ENCODE results near the gene RIN3.
A peak's percentile ranks its signal among the peaks of the same experiment; 100 is the strongest.
"Not testable (repeated sequence)": the region's sequence is repeated elsewhere in the genome, so short reads cannot be mapped to it uniquely, and the experiment has no call there.

The RIN3 gene

DNA sequence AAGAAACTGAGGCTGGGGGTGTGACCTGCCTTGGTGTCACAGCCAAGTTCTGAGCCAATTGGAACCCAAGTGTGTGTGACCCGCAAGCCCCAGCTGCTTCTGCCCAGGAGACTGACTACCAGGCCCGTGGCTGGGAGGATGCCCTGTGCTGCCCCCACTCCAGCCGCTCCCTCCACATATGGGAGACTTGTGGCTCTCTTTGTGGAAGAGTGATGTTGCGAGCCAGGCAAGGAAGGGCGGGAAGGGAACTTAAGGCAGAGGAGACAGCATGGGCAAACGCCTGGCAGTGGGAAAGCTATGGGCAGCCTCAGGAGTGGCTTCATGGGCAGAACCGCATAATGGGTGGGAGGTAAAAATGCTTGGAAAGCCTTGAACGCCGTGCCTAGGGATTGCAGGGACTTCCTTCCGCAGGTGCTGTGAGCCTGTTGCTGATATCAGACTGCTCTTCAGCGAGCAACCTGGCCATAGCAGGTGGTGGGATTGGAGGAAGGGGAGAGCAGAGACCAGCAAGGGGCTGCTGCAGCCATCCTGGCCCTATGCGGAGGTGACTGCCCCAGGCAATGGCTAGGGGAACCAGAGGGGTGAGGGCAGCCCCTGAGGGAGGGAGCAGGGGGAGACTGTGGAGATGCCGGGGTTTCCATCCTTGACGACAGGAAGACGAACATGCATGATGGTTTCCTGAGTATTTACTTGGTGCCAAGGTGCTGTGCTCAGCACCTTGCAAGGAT lies 119.1 kb downstream of the RIN3 start:
- Mint-ChIP-seq H3K27me3 (no peaks in the 10 kb centered on the region), H3K4me1 (peaks cover 24% of the 10 kb centered on the region), H3K27ac (peak overlapping the region; percentile 39), H3K36me3 (peaks cover 12% of the 10 kb centered on the region), H3K4me3 (peak overlapping the region; percentile 68), H3K9me3 (peaks cover 9% of the 10 kb centered on the region)
- DNase-seq (ENCODE audit: low spot score in 2 of 2) (no peak), ATAC-seq (ENCODE audit: low read depth) (no peak)

- Mint-ChIP-seq H3K9me3 (peaks cover 5% of the 10 kb centered on the region), H3K4me3 (peak overlapping the region; percentile 68), H3K4me1 (peaks cover 29% of the 10 kb centered on the region), H3K27ac (peak overlapping the region; percentile 39), H3K27me3 (no peaks in the 10 kb centered on the region), H3K36me3 (peaks cover 12% of the 10 kb centered on the region)
- DNase-seq (ENCODE audit: low spot score in 2 of 2) (no peak), ATAC-seq (ENCODE audit: low read depth) (peak; percentile 78)
Observed at GRCh38 chr14:92633274-92633616, 119.7 kb downstream of the RIN3 start.

DNA sequence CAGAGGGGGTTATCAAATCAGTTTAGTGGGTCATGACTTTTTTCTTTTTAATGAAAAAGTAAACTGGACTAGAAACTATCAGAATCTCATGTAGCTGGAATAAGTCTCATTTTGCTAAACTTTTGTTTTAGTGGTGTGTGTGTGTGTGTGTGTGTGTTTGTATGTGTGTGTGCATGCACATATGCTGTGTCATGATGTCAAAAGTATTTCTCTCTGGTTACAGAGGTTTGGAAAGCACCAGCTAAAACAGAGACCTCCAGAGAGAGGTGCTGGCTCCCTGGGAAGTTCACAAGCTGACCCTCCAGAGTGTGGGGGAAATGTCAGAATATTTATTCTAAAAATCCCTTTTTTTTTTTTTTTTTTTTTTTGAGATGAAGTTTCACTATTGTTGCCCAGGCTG lies 120.1 kb downstream of the RIN3 start:
- Mint-ChIP-seq H3K36me3 (peaks cover 11% of the 10 kb centered on the region), H3K27ac (peak overlapping the region; percentile 39), H3K4me3 (peak overlapping the region; percentile 68), H3K4me1 (peaks cover 29% of the 10 kb centered on the region), H3K27me3 (no peaks in the 10 kb centered on the region), H3K9me3 (peaks cover 4% of the 10 kb centered on the region)
- peak; percentile 27 for ATAC-seq (ENCODE audit: low read depth)
- no peak for DNase-seq (ENCODE audit: low spot score in 2 of 2)

DNA sequence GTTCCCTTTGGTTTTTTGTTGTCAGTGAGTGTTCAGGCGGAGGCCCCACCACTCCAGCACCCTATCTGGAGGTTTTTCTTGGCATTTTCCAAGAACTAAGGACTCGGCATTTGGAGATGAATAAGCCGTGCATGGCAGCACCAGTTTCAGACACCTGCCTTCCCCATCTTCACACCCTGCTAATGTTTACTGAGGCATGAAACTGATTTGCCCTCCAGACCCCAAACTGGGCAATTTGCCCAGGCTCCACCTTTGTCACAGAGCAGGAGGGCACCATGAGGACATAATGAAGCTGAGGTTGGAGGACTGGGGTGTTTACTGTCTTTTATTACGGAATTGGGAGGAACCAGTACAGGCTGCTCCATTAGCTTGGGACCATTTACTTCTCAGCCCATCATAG lies 121.5 kb downstream of the RIN3 start:
- ATAC-seq (ENCODE audit: low read depth), result no peak
- no peak overlapping the region for H3K27ac Mint-ChIP-seq

GRCh38 chr14:92635896-92636295 lies 122.3 kb downstream of the RIN3 start:
- ATAC-seq (ENCODE audit: low read depth) (no peak), DNase-seq (ENCODE audit: low spot score in 2 of 2) (no peak)
- H3K4me1 Mint-ChIP-seq, result peaks cover 34% of the 10 kb centered on the region
- no peaks in the 10 kb centered on the region for H3K9me3 Mint-ChIP-seq
- H3K36me3 Mint-ChIP-seq, result peaks cover 10% of the 10 kb centered on the region
- no peaks in the 10 kb centered on the region for H3K27me3 Mint-ChIP-seq
- H3K27ac Mint-ChIP-seq, result no peak overlapping the region
- H3K4me3 Mint-ChIP-seq, result no peak overlapping the region

More for the DNA sequence above, 121.5 kb downstream of the RIN3 start:
- H3K9me3 Mint-ChIP-seq, result no peaks in the 10 kb centered on the region
- peak overlapping the region; percentile 43 for H3K4me3 Mint-ChIP-seq
- H3K36me3 Mint-ChIP-seq, result peaks cover 10% of the 10 kb centered on the region
- H3K4me1 Mint-ChIP-seq, result peaks cover 34% of the 10 kb centered on the region
- no peak for DNase-seq (ENCODE audit: low spot score in 2 of 2)
- H3K27me3 Mint-ChIP-seq, result no peaks in the 10 kb centered on the region

DNA sequence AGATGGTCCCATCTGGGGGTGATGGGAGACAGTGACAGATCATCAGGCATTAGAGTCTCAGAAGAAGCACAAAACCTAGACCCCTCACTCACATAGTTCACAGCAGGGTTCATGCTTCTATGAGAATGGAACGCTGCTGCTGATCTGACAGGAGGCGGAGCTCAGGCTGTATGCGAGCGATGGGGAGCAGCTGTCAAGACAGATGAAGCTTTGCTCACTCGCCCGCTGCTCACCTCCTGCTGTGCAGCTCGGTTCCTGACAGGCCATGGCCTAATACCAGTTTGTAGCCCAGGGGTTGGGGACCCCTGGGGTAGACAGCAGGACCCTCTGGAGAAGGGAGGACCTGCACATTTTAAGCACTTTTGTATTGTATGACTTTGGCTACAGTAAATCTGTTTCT lies 123.6 kb downstream of the RIN3 start:
- no peak for DNase-seq (ENCODE audit: low spot score in 2 of 2)
- H3K27me3 Mint-ChIP-seq, result no peaks in the 10 kb centered on the region
- no peak overlapping the region for H3K4me3 Mint-ChIP-seq
- no peaks in the 10 kb centered on the region for H3K9me3 Mint-ChIP-seq
- H3K27ac Mint-ChIP-seq, result no peak overlapping the region
- peaks cover 29% of the 10 kb centered on the region for H3K4me1 Mint-ChIP-seq
- no peak for ATAC-seq (ENCODE audit: low read depth)
- peaks cover 13% of the 10 kb centered on the region for H3K36me3 Mint-ChIP-seq

DNA sequence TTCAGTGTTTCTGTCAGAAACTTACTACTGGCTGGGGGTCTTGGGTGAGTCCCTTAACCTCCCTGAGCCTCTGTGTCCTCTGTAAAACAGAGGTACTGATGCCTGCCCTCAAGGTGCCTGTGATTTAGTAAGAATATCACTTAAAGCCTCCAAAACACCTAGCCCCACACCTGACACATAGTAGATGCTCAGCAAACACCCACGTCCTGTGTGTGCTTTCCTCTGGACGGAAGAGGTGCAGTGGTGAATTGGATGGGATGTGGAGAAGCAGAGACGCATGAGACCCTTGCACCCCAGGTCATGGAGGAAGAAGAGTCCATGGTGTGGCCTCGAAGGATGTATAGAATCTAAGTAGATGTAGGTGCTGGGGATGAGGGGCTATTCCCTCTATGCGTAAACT lies 124.3 kb downstream of the RIN3 start:
- Mint-ChIP-seq H3K4me1 (peaks cover 25% of the 10 kb centered on the region), H3K9me3 (no peaks in the 10 kb centered on the region)
- DNase-seq (ENCODE audit: low spot score in 2 of 2), result no peak

DNA sequence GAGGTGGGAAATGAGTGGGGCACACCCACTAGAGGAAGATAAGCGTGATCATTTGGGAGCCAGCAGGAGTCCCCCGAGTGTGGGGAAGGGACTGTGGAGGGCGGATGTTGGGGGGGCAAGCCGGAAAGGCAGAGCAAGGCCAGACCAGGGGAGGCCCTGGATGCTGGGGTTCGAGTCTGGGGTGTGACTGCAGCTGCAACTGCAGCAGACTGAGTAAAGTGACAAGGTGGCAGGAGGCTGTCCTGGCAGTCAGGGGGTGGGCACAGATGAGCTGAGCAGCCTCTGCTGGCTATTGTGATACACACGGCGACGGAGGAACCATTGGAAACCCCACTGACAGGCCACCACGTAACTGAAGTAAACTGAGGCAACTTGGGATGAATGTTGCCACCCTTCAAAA lies 124.7 kb downstream of the RIN3 start:
- Mint-ChIP-seq H3K4me1 (peaks cover 21% of the 10 kb centered on the region), H3K27me3 (no peaks in the 10 kb centered on the region), H3K4me3 (no peak overlapping the region), H3K27ac (peak overlapping the region; percentile 75), H3K9me3 (no peaks in the 10 kb centered on the region), H3K36me3 (peaks cover 16% of the 10 kb centered on the region)
- ATAC-seq (ENCODE audit: low read depth), result no peak
- no peak for DNase-seq (ENCODE audit: low spot score in 2 of 2)

More for the DNA sequence above, 124.3 kb downstream of the RIN3 start:
- no peak for ATAC-seq (ENCODE audit: low read depth)
- no peak overlapping the region for H3K4me3 Mint-ChIP-seq
- H3K27me3 Mint-ChIP-seq, result no peaks in the 10 kb centered on the region
- H3K36me3 Mint-ChIP-seq, result peaks cover 16% of the 10 kb centered on the region
- H3K27ac Mint-ChIP-seq, result peak overlapping the region; percentile 75

DNA sequence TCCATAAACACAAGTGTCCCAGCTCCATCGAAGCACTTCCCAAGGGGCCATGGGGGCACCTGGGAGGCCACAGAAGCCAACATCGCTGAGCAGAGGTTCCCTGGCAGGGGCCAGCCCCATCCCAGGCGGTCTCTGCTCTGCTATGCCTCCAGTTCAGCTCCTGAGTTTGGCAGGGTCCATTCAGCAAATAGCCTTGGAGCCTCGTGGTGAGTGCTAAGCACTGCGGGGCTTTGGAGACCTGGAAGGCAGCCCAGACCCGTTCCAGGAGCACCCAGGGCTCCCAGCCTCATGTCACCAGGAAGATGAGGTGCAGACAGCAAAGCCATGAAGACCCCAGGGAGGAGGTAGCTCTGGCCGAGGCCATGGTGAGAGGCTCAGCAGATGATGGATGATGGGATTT lies 125.3 kb downstream of the RIN3 start:
- Mint-ChIP-seq H3K27ac (peak overlapping the region; percentile 75), H3K36me3 (peaks cover 16% of the 10 kb centered on the region), H3K4me3 (no peak overlapping the region), H3K4me1 (peaks cover 16% of the 10 kb centered on the region), H3K27me3 (no peaks in the 10 kb centered on the region), H3K9me3 (no peaks in the 10 kb centered on the region)
- no peak for ATAC-seq (ENCODE audit: low read depth)
- no peak for DNase-seq (ENCODE audit: low spot score in 2 of 2)

- H3K9me3 Mint-ChIP-seq; H3K4me3 Mint-ChIP-seq; ATAC-seq (ENCODE audit: low read depth); H3K27ac Mint-ChIP-seq; DNase-seq (ENCODE audit: low spot score in 2 of 2); H3K27me3 Mint-ChIP-seq: not testable (repeated sequence)
- peaks cover 17% of the 10 kb centered on the region for H3K36me3 Mint-ChIP-seq
- H3K4me1 Mint-ChIP-seq, result peaks cover 16% of the 10 kb centered on the region
Observed at GRCh38 chr14:92639472-92640117, 126.0 kb downstream of the RIN3 start.

DNA sequence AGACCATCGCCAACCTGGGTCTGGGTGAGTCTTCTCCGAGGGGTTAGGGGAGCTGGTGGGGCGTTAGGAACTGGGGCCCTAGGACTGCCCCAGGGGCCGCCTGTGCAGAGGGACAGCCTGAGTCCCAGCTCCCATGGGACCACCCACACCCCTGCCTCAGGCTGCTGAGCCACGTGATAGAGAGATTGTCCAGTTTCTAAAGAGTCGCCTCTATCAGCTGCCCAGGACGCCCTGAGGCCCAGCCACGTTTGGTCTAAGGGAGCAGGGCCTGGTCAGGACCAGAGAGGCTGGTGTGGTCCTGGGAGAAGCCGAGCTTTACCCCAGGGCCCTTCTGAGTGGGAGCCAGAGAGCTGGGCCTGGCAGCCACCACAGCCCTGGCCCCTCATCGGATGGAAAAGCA lies 127.7 kb downstream of the RIN3 start:
- H3K4me1 Mint-ChIP-seq, result peaks cover 10% of the 10 kb centered on the region
- no peak overlapping the region for H3K4me3 Mint-ChIP-seq
- ATAC-seq (ENCODE audit: low read depth), result no peak
- no peaks in the 10 kb centered on the region for H3K27me3 Mint-ChIP-seq
- DNase-seq (ENCODE audit: low spot score in 2 of 2), result no peak
- H3K9me3 Mint-ChIP-seq, result peaks cover 4% of the 10 kb centered on the region
- H3K36me3 Mint-ChIP-seq, result peaks cover 24% of the 10 kb centered on the region
- H3K27ac Mint-ChIP-seq, result no peak overlapping the region

GRCh38 chr14:92644171-92644969 lies 130.8 kb downstream of the RIN3 start:
- H3K4me1 Mint-ChIP-seq, result peaks cover 11% of the 10 kb centered on the region
- H3K36me3 Mint-ChIP-seq, result peaks cover 16% of the 10 kb centered on the region
- no peak overlapping the region for H3K4me3 Mint-ChIP-seq
- ATAC-seq (ENCODE audit: low read depth), result no peak
- H3K9me3 Mint-ChIP-seq, result peaks cover 4% of the 10 kb centered on the region
- DNase-seq (ENCODE audit: low spot score in 2 of 2), result no peak
- H3K27ac Mint-ChIP-seq, result no peak overlapping the region
- no peaks in the 10 kb centered on the region for H3K27me3 Mint-ChIP-seq

- Mint-ChIP-seq H3K4me3 (no peak overlapping the region), H3K27me3 (no peaks in the 10 kb centered on the region), H3K4me1 (peaks cover 12% of the 10 kb centered on the region), H3K36me3 (peaks cover 16% of the 10 kb centered on the region), H3K9me3 (peaks cover 4% of the 10 kb centered on the region), H3K27ac (no peak overlapping the region)
- no peak for DNase-seq (ENCODE audit: low spot score in 2 of 2)
- no peak for ATAC-seq (ENCODE audit: low read depth)
Observed at GRCh38 chr14:92644970-92645515, 131.5 kb downstream of the RIN3 start.
